ENCODE results near the gene TAAR1.

DNA sequence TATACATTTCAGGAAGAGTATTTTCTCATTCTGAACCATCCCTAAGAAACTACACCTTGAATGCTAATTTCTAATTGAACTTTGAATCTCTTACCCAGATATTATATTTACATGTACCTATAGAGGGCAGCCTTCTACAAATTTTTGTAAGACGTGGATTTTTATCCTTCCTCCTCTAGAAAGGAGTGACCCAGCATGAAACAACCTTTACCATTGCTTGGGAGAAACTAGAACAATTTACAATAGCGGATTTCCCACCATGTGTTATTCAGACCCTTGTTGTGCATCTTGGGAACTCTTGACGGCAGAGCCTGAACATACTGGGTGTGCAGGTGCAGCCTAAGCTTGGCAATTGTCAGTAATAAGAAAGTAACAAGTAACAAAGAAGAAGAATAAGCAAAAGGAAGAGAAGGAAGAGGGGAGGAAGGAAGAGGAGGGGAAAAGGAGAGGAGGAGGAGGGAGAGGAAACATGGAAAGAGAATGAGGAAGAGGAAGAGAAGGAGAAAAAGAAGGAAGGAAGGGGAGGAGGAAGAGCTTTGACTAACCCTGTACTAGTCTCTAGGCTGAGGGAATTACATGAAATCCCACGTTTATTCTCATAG lies 10.8 kb upstream of the TAAR1 start:
- TF ChIP-seq, protein P1, sequence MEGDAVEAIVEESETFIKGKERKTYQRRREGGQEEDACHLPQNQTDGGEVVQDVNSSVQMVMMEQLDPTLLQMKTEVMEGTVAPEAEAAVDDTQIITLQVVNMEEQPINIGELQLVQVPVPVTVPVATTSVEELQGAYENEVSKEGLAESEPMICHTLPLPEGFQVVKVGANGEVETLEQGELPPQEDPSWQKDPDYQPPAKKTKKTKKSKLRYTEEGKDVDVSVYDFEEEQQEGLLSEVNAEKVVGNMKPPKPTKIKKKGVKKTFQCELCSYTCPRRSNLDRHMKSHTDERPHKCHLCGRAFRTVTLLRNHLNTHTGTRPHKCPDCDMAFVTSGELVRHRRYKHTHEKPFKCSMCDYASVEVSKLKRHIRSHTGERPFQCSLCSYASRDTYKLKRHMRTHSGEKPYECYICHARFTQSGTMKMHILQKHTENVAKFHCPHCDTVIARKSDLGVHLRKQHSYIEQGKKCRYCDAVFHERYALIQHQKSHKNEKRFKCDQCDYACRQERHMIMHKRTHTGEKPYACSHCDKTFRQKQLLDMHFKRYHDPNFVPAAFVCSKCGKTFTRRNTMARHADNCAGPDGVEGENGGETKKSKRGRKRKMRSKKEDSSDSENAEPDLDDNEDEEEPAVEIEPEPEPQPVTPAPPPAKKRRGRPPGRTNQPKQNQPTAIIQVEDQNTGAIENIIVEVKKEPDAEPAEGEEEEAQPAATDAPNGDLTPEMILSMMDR (IDR thresholded peaks at IDR 0.05 in 8 of 11, conservative IDR thresholded peaks at IDR 0.05 in 3 of 11), result peak in 10 of 11 experiments; percentile 10 to 61 (median 52)
- TF ChIP-seq POLR2AphosphoS5 (IDR thresholded peaks at IDR 0.05), result no peak
